Measurements from ENCODE around the gene SPATA12. TPM values are rescaled to one million over a fixed set of nuclear protein-coding genes. Genes with fewer than 3 reads are reported as not detected.

SPATA12 gene
- total and polyA plus RNA-seq, 2 donors (not counting 3 experiments of a cell fraction or from before 2014, with no cell fraction given): 0.18 TPM; not detected in 1

DNA sequence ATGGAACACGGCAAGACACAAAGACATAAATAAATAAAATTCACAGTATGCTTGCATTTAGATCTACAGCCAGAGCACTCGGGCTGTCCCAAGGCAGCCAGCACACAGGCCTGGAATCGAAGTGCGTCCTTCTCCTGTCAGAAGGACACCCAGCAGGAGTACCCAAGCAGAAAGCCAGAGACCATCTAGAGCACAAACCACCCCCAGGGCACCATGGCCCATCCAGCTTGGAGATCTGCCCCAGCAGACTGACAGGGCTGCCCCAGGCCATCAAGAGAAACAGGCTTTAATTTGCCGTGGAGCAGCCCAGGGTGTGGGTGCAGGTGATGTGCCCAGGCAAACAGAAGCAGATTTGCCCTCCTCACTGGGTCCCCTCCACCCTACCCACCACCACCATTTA is 7.8 kb upstream of the SPATA12 start:
- TF ChIP-seq GATA2 (IDR thresholded peaks at IDR 0.05; ENCODE audit: insufficient read depth, insufficient read length, low read depth, low read length) (no peak), MYC (IDR thresholded peaks at IDR 0.05; ENCODE audit: low read depth, low read length) (no peak), POLR2A (IDR thresholded peaks at IDR 0.05; ENCODE audit: low read depth, low read length) (no peak), JUN (IDR thresholded peaks at IDR 0.05; ENCODE audit: borderline replicate concordance, insufficient read depth, insufficient read length, low read depth) (no peak), EZH2 (IDR thresholded peaks at IDR 0.05; ENCODE audit: borderline replicate concordance, low read depth, low read length, severe bottlenecking) (no peak)
- TF ChIP-seq, protein P1, sequence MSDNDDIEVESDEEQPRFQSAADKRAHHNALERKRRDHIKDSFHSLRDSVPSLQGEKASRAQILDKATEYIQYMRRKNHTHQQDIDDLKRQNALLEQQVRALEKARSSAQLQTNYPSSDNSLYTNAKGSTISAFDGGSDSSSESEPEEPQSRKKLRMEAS (IDR thresholded peaks at IDR 0.05; ENCODE audit: insufficient read depth, insufficient read length): no peak
- DNase-seq (ENCODE audit: low read depth, low spot score) (no peak), FAIRE-seq (no peak)
- H3K9ac ChIP-seq (replicated peaks; ENCODE audit: extremely low read depth, insufficient read depth, low read length): no peak overlapping the region
- peaks cover 0 to 7% of the 10 kb centered on the region in 2 experiments for H3K27me3 ChIP-seq (ENCODE audit: control insufficient read depth in 2 of 2, insufficient read depth in 2 of 2, low read length in 2 of 2)
- H3K4me3 ChIP-seq (replicated peaks in 1 of 3; ENCODE audit: insufficient read depth in 1 of 3, low read depth in 1 of 3, low read length in 3 of 3): no peak overlapping the region
- no peaks in the 10 kb centered on the region for H3K9me1 ChIP-seq (replicated peaks; ENCODE audit: control insufficient read depth, extremely low read depth, insufficient read depth, low read length)
- H3K36me3 ChIP-seq (ENCODE audit: control insufficient read depth in 2 of 2, extremely low read depth in 1 of 2, insufficient read depth in 2 of 2, low read length in 2 of 2): no peaks in the 10 kb centered on the region
- no peaks in the 10 kb centered on the region for H4K20me1 ChIP-seq (replicated peaks; ENCODE audit: control insufficient read depth, extremely low read depth, insufficient read depth, low read length)
- H3K9me3 ChIP-seq (replicated peaks; ENCODE audit: control insufficient read depth, insufficient read depth, low read length): no peaks in the 10 kb centered on the region
- dilution Hi-C loops (cut with MboI; ENCODE audit: extremely low pct_ligation_motif_present, low sequenced_read_pairs): no loop called here
- CTCF ChIA-PET: no interaction called here
- H3K27ac ChIP-seq (ENCODE audit: insufficient read depth, low read depth, low read length): no peak overlapping the region
- intact Hi-C loops (cut with micrococcal nuclease): loop anchor here (1.0 kb wide), 1 partner anchor 30 kb away; no protein-coding TSS in a partner anchor
- no TSS peak for BruUV-seq (replicated peaks)
- H3K4me1 ChIP-seq (ENCODE audit: control insufficient read depth, extremely low read depth, insufficient read depth, low read length): no peaks in the 10 kb centered on the region
- no peak overlapping the region for H2AFZ ChIP-seq (ENCODE audit: low read depth, low read length)
- POLR2A ChIA-PET: no interaction called here
- H3K4me2 ChIP-seq (ENCODE audit: insufficient read depth, low read length): no peak overlapping the region
- no peaks in the 10 kb centered on the region for H3K79me2 ChIP-seq (ENCODE audit: control insufficient read depth, insufficient read depth, low read length)

GRCh38 chr3:57053122-57053521 is 7.3 kb upstream of the SPATA12 start:
- no peaks in the 10 kb centered on the region for H3K36me3 ChIP-seq (ENCODE audit: control insufficient read depth in 2 of 2, extremely low read depth in 1 of 2, insufficient read depth in 2 of 2, low read length in 2 of 2)
- H3K9ac ChIP-seq (replicated peaks; ENCODE audit: extremely low read depth, insufficient read depth, low read length): no peak overlapping the region
- H3K9me1 ChIP-seq (replicated peaks; ENCODE audit: control insufficient read depth, extremely low read depth, insufficient read depth, low read length): no peaks in the 10 kb centered on the region
- intact Hi-C loops (cut with micrococcal nuclease): no loop called here
- no peak overlapping the region for H3K4me2 ChIP-seq (ENCODE audit: insufficient read depth, low read length)
- no peaks in the 10 kb centered on the region for H4K20me1 ChIP-seq (replicated peaks; ENCODE audit: control insufficient read depth, extremely low read depth, insufficient read depth, low read length)
- H3K79me2 ChIP-seq (ENCODE audit: control insufficient read depth, insufficient read depth, low read length): no peaks in the 10 kb centered on the region
- FAIRE-seq (no peak), DNase-seq (ENCODE audit: low read depth, low spot score) (no peak)
- H2AFZ ChIP-seq (ENCODE audit: low read depth, low read length): no peak overlapping the region
- no peaks in the 10 kb centered on the region for H3K4me1 ChIP-seq (ENCODE audit: control insufficient read depth, extremely low read depth, insufficient read depth, low read length)
- ChIA-PET CTCF (no interaction called here), POLR2A (no interaction called here)
- H3K27me3 ChIP-seq (ENCODE audit: control insufficient read depth in 2 of 2, insufficient read depth in 2 of 2, low read length in 2 of 2): peaks cover 0 to 4% of the 10 kb centered on the region in 2 experiments
- no peak overlapping the region for H3K4me3 ChIP-seq (replicated peaks in 1 of 3; ENCODE audit: insufficient read depth in 1 of 3, low read depth in 1 of 3, low read length in 3 of 3)
- no peaks in the 10 kb centered on the region for H3K9me3 ChIP-seq (replicated peaks; ENCODE audit: control insufficient read depth, insufficient read depth, low read length)
- dilution Hi-C loops (cut with MboI; ENCODE audit: extremely low pct_ligation_motif_present, low sequenced_read_pairs): no loop called here
- TF ChIP-seq GATA2 (IDR thresholded peaks at IDR 0.05; ENCODE audit: insufficient read depth, insufficient read length, low read depth, low read length) (no peak), EZH2 (IDR thresholded peaks at IDR 0.05; ENCODE audit: borderline replicate concordance, low read depth, low read length, severe bottlenecking) (no peak), FOS (IDR thresholded peaks at IDR 0.05; ENCODE audit: borderline replicate concordance, insufficient read depth, low read length) (no peak), POLR2A (IDR thresholded peaks at IDR 0.05; ENCODE audit: low read depth, low read length) (no peak), POLR2AphosphoS5 (IDR thresholded peaks at IDR 0.05; ENCODE audit: insufficient read depth, low read depth, low read length) (no peak), CTCF (IDR thresholded peaks at IDR 0.05; ENCODE audit: extremely low read depth in 1 of 2, insufficient read depth in 1 of 2, low read depth in 1 of 2, low read length in 2 of 2) (no peak)
- TF ChIP-seq, protein P1 (IDR thresholded peaks at IDR 0.05; ENCODE audit: insufficient read depth, insufficient read length): no peak
- BruUV-seq (replicated peaks): no TSS peak
- no peak overlapping the region for H3K27ac ChIP-seq (ENCODE audit: insufficient read depth, low read depth, low read length)

All from endothelial cell of umbilical vein (primary cell).